ENCODE results near the gene ERVH48-1.
A peak's percentile ranks its signal among the peaks of the same experiment; 100 is the strongest.
"Not testable (repeated sequence)": the region's sequence is repeated elsewhere in the genome, so short reads cannot be mapped to it uniquely, and the experiment has no call there.

ERVH48-1 gene

DNA sequence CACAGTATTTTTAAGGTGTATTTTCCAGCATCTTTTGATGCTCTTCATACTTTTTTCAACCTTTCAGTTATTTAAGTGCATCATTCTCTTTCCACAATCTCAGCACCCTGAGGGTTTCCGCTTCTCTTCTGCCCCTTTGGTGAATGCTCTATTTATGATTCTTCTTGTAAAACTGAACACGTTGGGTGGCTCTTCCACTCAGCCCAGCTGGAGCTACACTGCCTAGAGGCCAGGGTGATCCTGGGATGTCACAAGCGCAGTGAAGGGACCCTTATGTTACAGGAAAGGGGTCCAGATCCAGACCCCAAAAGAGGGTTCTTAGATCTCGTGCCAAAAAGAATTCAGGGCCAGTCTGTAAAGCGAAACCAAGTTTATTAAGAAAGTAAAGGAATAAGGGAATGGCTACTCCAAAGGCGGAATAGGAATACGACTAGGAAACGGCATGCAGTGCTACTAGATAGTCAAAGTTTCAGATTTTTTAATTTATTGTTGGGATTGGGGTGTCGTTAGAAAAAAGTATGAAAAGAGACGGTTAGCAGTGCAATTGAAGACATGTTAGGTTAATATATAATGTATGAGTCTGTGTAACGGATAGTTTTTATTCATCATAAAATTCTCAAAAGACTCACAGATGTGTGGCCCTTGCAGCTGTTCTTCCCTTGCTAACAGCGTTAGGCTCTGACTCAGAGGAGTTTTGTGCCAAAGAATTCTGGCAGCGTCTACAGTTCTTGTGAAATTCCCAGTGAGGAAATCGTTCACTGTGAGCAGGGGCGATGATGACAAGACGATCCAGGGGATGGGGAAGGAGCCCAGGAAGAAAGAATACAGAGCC is 14.4 kb upstream of the ERVH48-1 start:
- no peak for DNase-seq (ENCODE audit: low read depth in 1 of 2, low spot score in 1 of 2)

GRCh38 chr21:42938606-42938995 is 13.2 kb upstream of the ERVH48-1 start:
- not testable (repeated sequence) for DNase-seq (ENCODE audit: low read depth in 1 of 2, low spot score in 1 of 2)

- no peak for DNase-seq (ENCODE audit: low read depth in 1 of 2, low spot score in 1 of 2)
Observed at GRCh38 chr21:42937960-42938605, 12.7 kb upstream of the ERVH48-1 start.

DNA sequence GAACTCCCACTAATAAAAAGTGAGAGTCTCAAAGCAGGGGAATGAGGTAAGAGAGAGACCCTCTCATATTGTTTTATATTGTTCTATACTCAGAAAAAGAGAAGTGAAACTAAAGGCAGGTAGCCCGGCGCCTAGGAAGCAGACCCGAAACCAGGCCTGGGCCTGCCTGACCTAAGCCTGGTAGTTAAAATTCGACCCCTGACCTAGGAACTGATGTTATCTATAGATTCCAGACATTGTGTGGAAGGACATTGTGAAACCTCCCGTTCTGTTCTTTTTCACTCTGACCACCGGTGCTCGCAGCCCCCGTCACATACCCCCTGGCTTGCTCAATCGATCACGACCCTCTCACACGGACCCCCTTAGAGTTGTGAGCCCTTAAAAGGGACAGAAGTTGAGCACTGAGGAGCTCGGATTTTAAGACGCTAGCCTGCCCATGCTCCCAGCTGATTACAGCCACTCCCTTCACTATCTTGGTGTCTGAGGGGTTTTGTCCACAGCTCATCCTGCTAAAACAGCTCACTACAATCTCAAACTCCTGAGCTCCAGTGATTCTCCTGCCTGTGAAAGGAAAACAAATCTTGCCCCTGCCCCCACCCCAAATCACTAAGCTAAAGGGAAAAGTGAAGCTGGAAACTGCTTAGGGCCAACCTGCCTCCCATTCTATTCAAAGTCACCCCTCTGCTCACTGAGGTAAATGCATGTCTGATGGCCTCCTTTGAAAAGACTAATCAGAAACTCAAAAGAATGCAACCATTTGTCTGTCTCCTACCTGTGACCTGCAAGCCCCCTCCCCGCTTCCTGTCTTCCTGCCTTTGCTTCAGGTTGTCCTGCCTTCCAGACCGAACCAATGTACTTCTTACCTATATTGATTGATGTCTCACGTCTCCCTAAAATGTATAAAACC is 11.9 kb upstream of the ERVH48-1 start:
- not testable (repeated sequence) for DNase-seq (ENCODE audit: low read depth in 1 of 2, low spot score in 1 of 2)

DNA sequence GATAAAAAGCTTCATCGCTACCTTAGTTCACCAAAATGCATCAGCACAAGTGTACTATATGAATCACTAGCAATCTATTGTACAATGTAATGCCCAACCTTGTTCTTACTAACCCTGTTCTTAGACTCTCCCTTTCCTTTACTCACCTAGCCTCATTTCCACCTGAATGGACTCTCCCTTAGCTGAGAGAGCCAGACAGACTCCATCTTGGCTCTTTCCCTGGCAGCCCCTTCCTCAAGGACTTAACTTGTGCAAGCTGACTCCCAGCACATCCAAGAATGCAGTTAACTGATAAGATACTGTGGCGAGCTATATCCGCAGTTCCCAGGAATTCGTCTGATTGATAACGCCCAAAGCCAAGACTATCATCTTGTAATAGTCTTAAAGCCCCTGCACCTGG is 10.9 kb upstream of the ERVH48-1 start:
- DNase-seq (ENCODE audit: low read depth in 1 of 2, low spot score in 1 of 2): not testable (repeated sequence)

- DNase-seq (ENCODE audit: low read depth in 1 of 2, low spot score in 1 of 2): not testable (repeated sequence)
Observed at GRCh38 chr21:42933973-42934372, 8.5 kb upstream of the ERVH48-1 start.

- not testable (repeated sequence) for DNase-seq (ENCODE audit: low read depth in 1 of 2, low spot score in 1 of 2)
Observed at GRCh38 chr21:42933137-42933970, 7.9 kb upstream of the ERVH48-1 start.

- not testable (repeated sequence) for DNase-seq (ENCODE audit: low read depth in 1 of 2, low spot score in 1 of 2)
Observed at GRCh38 chr21:42932378-42933136, 7.1 kb upstream of the ERVH48-1 start.

DNA sequence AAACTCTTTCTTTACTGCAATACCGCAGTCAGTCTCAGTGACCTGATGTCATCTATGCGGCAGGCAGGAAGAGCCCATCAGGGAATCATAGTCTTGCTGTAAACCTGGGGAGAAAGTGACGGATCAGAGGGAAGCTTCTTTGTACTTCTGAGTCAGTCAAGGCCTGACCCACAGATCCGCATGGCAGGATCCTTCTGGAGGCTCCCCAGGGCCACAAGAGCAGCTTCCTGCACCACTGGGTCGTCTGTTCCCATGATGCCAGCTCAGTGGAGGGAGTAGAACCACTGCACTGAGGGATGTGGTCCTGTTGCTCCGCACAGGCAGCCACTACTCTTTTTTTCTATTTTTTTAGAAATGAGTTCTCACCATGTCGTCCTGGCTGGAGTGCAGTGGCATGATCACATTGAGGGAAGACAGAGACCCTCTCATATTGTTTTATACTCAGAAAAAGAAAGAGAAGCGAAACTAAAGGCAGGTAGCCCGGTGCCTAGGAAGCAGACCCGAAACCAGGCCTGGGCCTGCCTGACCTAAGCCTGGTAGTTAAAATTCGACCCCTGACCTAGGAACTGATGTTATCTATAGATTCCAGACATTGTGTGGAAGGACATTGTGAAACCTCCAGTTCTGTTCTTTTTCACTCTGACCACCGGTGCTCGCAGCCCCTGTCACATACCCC is 6.3 kb upstream of the ERVH48-1 start:
- no peak for DNase-seq (ENCODE audit: low read depth in 1 of 2, low spot score in 1 of 2)

- no peak for DNase-seq (ENCODE audit: low read depth in 1 of 2, low spot score in 1 of 2)
Observed at GRCh38 chr21:42929969-42930368, 4.5 kb upstream of the ERVH48-1 start.

GRCh38 chr21:42927474-42928200 is 2.2 kb upstream of the ERVH48-1 start:
- not testable (repeated sequence) for DNase-seq (ENCODE audit: low read depth in 1 of 2, low spot score in 1 of 2)

DNA sequence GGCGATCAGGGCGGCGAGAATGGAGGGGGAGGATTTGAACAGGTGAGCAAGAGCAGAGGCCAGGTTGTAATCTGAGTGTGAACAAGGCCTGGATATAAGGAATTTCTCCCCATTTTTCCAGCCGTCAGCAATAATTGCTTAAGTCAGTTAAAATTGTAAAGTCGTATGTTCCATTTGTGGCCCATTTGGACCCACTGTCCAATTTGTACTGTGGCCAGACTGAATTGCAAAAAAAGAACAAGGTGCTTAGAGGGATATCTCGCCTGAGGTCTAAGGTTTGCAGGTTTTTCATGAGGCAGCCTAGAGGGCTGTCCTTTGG is 1.0 kb downstream of the ERVH48-1 start:
- DNase-seq (ENCODE audit: low read depth in 1 of 2, low spot score in 1 of 2): no peak

- peak; percentile 35 to 74 for DNase-seq (ENCODE audit: low read depth in 1 of 2, low spot score in 1 of 2)
Observed at GRCh38 chr21:42923553-42924432, 1.6 kb downstream of the ERVH48-1 start.

GRCh38 chr21:42922918-42923317 is 2.5 kb downstream of the ERVH48-1 start:
- no peak for DNase-seq (ENCODE audit: low read depth in 1 of 2, low spot score in 1 of 2)

- DNase-seq (ENCODE audit: low read depth in 1 of 2, low spot score in 1 of 2): no peak
Observed at GRCh38 chr21:42921927-42922326, 3.5 kb downstream of the ERVH48-1 start.

- DNase-seq (ENCODE audit: low read depth in 1 of 2, low spot score in 1 of 2): no peak
Observed at GRCh38 chr21:42918291-42918690, 7.1 kb downstream of the ERVH48-1 start.

DNA sequence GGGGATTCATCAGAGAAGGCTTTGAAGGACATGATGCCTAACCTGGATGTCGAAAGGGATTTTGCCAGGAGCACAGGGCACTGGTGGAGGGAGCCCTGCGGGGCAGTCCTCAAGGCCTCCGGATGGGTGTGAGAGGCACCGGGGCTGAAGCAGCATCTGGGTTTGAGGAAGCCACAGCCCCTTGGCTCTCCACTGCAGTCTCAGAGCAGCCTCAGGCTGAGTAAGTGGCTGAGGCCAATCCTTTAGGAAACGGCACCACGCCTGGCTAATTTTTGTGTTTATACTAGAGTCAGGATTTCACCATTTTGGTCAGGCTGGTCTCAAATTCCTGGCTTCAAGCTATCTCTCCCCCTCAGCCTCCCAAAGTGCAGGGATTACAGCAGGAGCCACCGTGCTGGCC is 12.0 kb downstream of the ERVH48-1 start:
- DNase-seq (ENCODE audit: low read depth in 1 of 2, low spot score in 1 of 2): no peak

- DNase-seq (ENCODE audit: low read depth in 1 of 2, low spot score in 1 of 2): not testable (repeated sequence)
Observed at GRCh38 chr21:42911920-42912319, 13.5 kb downstream of the ERVH48-1 start.

All from activated CD4-positive, alpha-beta T cell treated with anti-CD3 and anti-CD28 coated beads, Interleukin-2, amount 50 U/mL, for 24 hours (primary cell).